NCI-H1105 (cell line): ENCODE measurements around the gene MBNL1.

Source experiments
- DNase-seq: peaks from one replicate; lab custom pipeline; 2025; lab: John Stamatoyannopoulos, UW

The MBNL1 gene

GRCh38 chr3:152448091-152448490 is 179.4 kb downstream of the MBNL1 start:
- no peak for DNase-seq

- DNase-seq, result no peak
Measured at GRCh38 chr3:152452318-152452717, 183.6 kb downstream of the MBNL1 start.

- DNase-seq, result no peak
Measured at GRCh38 chr3:152454076-152454875, 185.5 kb downstream of the MBNL1 start.

GRCh38 chr3:152455989-152456388 is 187.3 kb downstream of the MBNL1 start:
- no peak for DNase-seq

- DNase-seq, result no peak
Measured at GRCh38 chr3:152457500-152458375, 189.0 kb downstream of the MBNL1 start.

GRCh38 chr3:152458376-152459117 is 189.8 kb downstream of the MBNL1 start:
- DNase-seq, result no peak

GRCh38 chr3:152459118-152459515 is 190.4 kb downstream of the MBNL1 start:
- no peak for DNase-seq

GRCh38 chr3:152459572-152459971 is 190.8 kb downstream of the MBNL1 start:
- no peak for DNase-seq

GRCh38 chr3:152460936-152461335 is 192.2 kb downstream of the MBNL1 start:
- DNase-seq, result peak; percentile 21

GRCh38 chr3:152461460-152461859 is 192.7 kb downstream of the MBNL1 start:
- no peak for DNase-seq

- peak; percentile 20 for DNase-seq
Measured at GRCh38 chr3:152466784-152467183, 198.1 kb downstream of the MBNL1 start.

GRCh38 chr3:152469248-152470025 is 200.7 kb downstream of the MBNL1 start:
- no peak for DNase-seq

- no peak for DNase-seq
Measured at GRCh38 chr3:152470095-152470494, 201.4 kb downstream of the MBNL1 start.

GRCh38 chr3:152470893-152471292 is 202.2 kb downstream of the MBNL1 start:
- no peak for DNase-seq

GRCh38 chr3:152471814-152472671 is 203.3 kb downstream of the MBNL1 start:
- DNase-seq, result peak; percentile 65

- DNase-seq, result no peak
Measured at GRCh38 chr3:152472672-152472954, 203.9 kb downstream of the MBNL1 start.

- peak; percentile 34 for DNase-seq
Measured at GRCh38 chr3:152474585-152474984, 205.9 kb downstream of the MBNL1 start.

- no peak for DNase-seq
Measured at GRCh38 chr3:152477422-152477821, 208.7 kb downstream of the MBNL1 start.

GRCh38 chr3:152480282-152480953 is 211.7 kb downstream of the MBNL1 start:
- DNase-seq, result no peak

GRCh38 chr3:152486364-152486763 is 217.6 kb downstream of the MBNL1 start:
- DNase-seq, result no peak
